GM19193 (cell line): ENCODE data around the gene WRNIP1.

Experiments used
- POLR2A ChIP-seq: IDR thresholded peaks from 4 replicates; pipeline ENCODE4 v1.6.1; 2011; ENCODE audit not compliant: insufficient read depth, insufficient read length; ENCODE audit errors: extremely low read depth

WRNIP1 gene

GRCh38 chr6:2821554-2821953 is 56.4 kb downstream of the WRNIP1 start:
- no peak for TF ChIP-seq POLR2A

DNA sequence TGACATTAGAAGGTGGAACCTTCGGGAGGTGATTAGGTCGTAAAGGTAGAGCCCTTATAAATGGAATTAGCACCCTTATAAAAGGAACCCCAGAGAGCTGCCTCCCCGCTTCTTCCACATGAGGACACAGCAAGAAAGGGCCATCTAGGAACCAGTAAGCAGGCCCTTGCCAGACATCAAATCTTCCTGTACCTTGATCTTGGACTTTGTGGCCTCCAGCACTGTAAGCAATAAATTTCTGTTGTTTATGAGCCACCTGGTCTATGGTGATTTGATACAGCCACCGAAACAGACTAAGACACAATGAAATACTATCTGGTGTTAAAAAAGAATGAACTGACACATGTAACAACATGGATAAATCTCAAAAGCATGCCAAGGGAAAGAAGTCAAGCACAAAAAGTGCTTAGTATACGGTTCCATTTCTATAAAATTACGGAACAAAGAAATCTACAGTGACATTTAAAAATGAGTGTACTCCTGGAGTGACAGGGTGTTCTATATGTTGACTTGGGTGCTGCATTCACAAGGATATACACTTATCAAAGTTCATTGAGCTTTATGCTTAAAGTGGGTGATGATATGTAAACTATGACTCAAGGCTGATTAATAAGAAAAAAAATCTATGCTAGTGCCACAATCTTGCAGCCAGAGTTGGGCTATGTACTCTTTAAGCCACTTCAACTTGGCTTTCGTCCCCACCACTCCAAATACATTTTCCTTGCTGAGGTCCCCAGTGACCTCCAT is 58.1 kb downstream of the WRNIP1 start:
- no peak for TF ChIP-seq POLR2A

GRCh38 chr6:2826131-2826530 is 60.9 kb downstream of the WRNIP1 start:
- TF ChIP-seq POLR2A: no peak

DNA sequence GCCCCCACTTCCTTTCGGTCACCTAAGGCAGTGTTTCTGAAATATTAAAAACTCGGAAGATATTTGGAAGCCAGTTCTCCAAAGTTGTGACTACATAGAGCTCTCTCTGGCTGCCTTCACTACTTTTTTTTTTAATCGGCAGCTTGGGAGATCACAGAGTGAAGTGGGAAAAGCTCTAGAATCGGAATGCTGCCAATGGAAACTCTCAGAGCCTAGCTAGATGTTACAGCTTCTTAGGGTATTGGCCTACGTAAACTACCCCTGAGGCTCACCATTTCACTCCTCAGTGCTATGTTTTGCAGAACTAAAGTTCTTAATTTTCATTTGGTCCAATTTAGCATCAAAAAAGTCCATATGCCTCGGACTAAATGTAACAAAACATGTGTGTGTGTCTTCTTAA is 61.9 kb downstream of the WRNIP1 start:
- TF ChIP-seq POLR2A: no peak

DNA sequence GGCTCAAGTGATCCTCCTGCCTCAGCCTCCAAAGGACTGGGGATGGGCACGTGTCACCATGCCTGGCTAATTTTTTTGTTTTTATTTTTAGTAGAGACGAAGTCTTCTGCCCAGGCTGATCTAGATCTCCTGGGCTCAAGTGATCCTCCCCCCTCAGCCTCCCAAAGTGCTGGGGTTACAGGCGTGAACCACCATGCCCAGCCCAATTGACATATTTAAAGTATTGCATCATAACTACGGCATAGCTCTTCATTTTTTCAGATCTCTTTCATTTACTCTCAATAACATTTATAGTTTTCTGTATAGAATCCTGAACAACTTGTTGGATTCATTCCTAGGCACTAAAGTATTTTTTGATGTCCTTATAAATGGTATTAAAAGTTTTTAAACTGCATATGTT is 63.4 kb downstream of the WRNIP1 start:
- no peak for TF ChIP-seq POLR2A

DNA sequence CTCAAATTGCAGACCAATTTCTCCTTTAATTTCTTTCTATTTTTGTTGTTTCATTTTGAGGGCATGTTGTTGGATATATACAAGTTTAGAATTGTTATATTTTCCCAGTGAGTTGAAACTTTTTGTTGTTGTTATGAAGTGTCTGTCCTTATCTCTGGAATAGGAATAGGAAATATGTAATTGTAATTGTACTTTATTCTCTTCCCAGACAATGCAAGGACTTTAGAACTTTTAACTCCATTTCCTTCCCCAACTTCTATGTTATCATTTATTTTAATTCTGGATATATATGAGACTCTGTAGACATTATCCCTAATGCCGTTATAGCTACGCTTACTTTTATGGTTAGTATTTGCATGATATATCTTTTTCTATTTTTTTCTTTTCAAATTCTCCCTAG is 64.1 kb downstream of the WRNIP1 start:
- no peak for TF ChIP-seq POLR2A

DNA sequence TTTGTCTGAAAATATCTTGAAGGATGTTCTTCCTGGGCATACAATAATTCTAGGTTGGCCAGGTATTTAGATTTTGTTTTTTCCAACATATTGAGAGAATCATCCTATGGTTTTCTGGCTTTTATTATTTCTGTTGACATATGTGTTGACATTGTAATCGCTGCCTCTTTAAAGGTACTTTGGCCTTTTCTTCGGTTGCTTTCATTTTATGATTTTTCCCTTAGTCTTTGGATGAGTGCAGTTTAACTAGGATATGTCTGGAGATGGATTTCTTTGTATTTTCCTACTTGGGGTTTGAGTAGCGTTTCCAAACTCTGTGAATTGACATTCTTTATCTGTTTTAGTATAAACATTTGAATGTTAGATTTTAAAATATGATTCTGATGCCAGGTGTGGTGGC is 65.0 kb downstream of the WRNIP1 start:
- no peak for TF ChIP-seq POLR2A

- TF ChIP-seq POLR2A: no peak
These were observed 66.2 kb downstream of the WRNIP1 start for GRCh38 chr6:2831392-2831791.

DNA sequence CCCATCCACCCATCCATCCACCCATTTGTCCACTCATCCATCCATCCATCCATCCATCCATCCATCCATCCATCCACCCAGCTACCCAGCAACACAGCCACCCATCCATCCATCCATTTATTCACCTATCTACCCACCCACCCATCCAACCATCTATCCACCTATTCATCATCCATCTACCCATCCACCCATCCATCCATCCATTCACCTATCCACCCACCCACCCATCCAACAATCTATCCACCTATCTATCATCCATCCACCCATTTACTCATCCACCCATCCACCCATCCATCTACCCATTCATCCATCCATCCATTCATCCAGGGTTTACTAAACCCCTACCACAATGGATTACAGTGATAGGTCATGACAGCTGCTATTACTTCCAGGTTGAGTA is 69.1 kb downstream of the WRNIP1 start:
- no peak for TF ChIP-seq POLR2A
